ENCODE measurements around the gene CAB39L. TPM values are rescaled to one million over a fixed set of nuclear protein-coding genes. Genes with fewer than 3 reads are reported as not detected.

Gene CAB39L
- total RNA-seq, 2 donors from 2014 or later = 5.3 to 8.6 TPM

- TF ChIP-seq, protein P1, sequence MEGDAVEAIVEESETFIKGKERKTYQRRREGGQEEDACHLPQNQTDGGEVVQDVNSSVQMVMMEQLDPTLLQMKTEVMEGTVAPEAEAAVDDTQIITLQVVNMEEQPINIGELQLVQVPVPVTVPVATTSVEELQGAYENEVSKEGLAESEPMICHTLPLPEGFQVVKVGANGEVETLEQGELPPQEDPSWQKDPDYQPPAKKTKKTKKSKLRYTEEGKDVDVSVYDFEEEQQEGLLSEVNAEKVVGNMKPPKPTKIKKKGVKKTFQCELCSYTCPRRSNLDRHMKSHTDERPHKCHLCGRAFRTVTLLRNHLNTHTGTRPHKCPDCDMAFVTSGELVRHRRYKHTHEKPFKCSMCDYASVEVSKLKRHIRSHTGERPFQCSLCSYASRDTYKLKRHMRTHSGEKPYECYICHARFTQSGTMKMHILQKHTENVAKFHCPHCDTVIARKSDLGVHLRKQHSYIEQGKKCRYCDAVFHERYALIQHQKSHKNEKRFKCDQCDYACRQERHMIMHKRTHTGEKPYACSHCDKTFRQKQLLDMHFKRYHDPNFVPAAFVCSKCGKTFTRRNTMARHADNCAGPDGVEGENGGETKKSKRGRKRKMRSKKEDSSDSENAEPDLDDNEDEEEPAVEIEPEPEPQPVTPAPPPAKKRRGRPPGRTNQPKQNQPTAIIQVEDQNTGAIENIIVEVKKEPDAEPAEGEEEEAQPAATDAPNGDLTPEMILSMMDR (conservative IDR thresholded peaks at IDR 0.05) = no peak
- whole genome bisulfite sequencing, 2 experiments (ENCODE audit: insufficient coverage in 1 of 2, insufficient read length in 1 of 2) = 84 to 96% methylated on average over 3 to 5 of the region's 7 CpGs
- no peak for DNase-seq
- Histone ChIP-seq H3K27me3 (ENCODE audit: control insufficient read depth, insufficient read depth, low read length, poor library complexity, severe bottlenecking) (no peaks in the 10 kb centered on the region), H3K4me1 (ENCODE audit: control insufficient read depth, insufficient read depth, low read length) (no peaks in the 10 kb centered on the region), H3K9ac (ENCODE audit: extremely low read depth, low read length, poor library complexity, severe bottlenecking) (no peak overlapping the region), H3K27ac (ENCODE audit: low read depth, low read length) (no peak overlapping the region), H3K9me3 (ENCODE audit: control insufficient read depth, low read length) (peaks cover 24% of the 10 kb centered on the region), H3K4me3 (ENCODE audit: low read length) (no peak overlapping the region), H3K36me3 (ENCODE audit: control insufficient read depth, insufficient read depth, low read length) (peaks cover 25% of the 10 kb centered on the region)
- Mint-ChIP-seq H3K27ac (no peak overlapping the region), H3K9me3 (peaks cover 18% of the 10 kb centered on the region), H3K4me3 (no peak overlapping the region), H3K4me1 (no peaks in the 10 kb centered on the region), H3K27me3 (ENCODE audit: insufficient read depth) (no peaks in the 10 kb centered on the region), H3K36me3 (ENCODE audit: low read depth) (peaks cover 30% of the 10 kb centered on the region)
These were observed 13.4 kb upstream of the CAB39L start for GRCh38 chr13:49457221-49457620.

- no peaks in the 10 kb centered on the region for H3K4me1 Mint-ChIP-seq
- H3K9ac ChIP-seq (ENCODE audit: extremely low read depth, low read length, poor library complexity, severe bottlenecking) = no peak overlapping the region
- no peaks in the 10 kb centered on the region for H3K4me1 ChIP-seq (ENCODE audit: control insufficient read depth, insufficient read depth, low read length)
- H3K27me3 ChIP-seq (ENCODE audit: control insufficient read depth, insufficient read depth, low read length, poor library complexity, severe bottlenecking) = no peaks in the 10 kb centered on the region
- H3K9me3 Mint-ChIP-seq = peaks cover 8% of the 10 kb centered on the region
- H3K27ac ChIP-seq (ENCODE audit: low read depth, low read length) = no peak overlapping the region
- no peak overlapping the region for H3K4me3 ChIP-seq (ENCODE audit: low read length)
- H3K36me3 Mint-ChIP-seq (ENCODE audit: low read depth) = peaks cover 20% of the 10 kb centered on the region
- H3K36me3 ChIP-seq (ENCODE audit: control insufficient read depth, insufficient read depth, low read length) = peaks cover 14% of the 10 kb centered on the region
- no peak for DNase-seq
- H3K9me3 ChIP-seq (ENCODE audit: control insufficient read depth, low read length) = peaks cover 13% of the 10 kb centered on the region
- H3K27me3 Mint-ChIP-seq (ENCODE audit: insufficient read depth) = no peaks in the 10 kb centered on the region
- 100% methylated on average over 1 of the region's 1 CpG; no CpG with 5 or more reads in 1 of the 2 experiments for WGBS, 2 experiments (ENCODE audit: insufficient coverage in 1 of 2, insufficient read length in 1 of 2)
- TF ChIP-seq, protein P1 (conservative IDR thresholded peaks at IDR 0.05) = no peak
- no peak overlapping the region for H3K4me3 Mint-ChIP-seq
- no peak overlapping the region for H3K27ac Mint-ChIP-seq
These were observed 12.3 kb upstream of the CAB39L start for GRCh38 chr13:49456156-49456555.

DNA sequence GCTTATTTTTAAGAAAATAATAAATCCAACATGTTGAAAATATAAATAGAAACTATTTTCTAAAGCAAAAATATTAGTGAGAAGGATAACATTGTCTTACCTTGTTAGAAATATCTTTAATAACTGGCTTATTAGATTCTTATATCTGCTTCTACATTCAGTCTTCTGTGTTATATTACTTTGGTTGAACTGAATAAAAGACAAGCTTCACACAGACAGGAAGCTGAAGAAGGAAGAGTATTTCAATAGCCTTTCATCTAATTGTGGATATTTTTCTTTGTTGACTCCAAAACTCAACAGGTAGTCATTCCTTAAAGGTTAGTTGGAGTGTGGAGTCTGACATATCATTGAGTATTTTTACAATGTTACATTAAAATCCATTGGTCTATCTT lies 11.1 kb upstream of the CAB39L start:
- no peaks in the 10 kb centered on the region for H3K9me3 Mint-ChIP-seq
- H3K36me3 ChIP-seq (ENCODE audit: control insufficient read depth, insufficient read depth, low read length) = peaks cover 2% of the 10 kb centered on the region
- TF ChIP-seq, protein P1 (conservative IDR thresholded peaks at IDR 0.05) = no peak
- no peak overlapping the region for H3K27ac ChIP-seq (ENCODE audit: low read depth, low read length)
- DNase-seq = no peak
- no peak overlapping the region for H3K4me3 ChIP-seq (ENCODE audit: low read length)
- H3K4me1 ChIP-seq (ENCODE audit: control insufficient read depth, insufficient read depth, low read length) = no peaks in the 10 kb centered on the region
- H3K4me3 Mint-ChIP-seq = no peak overlapping the region
- H3K4me1 Mint-ChIP-seq = no peaks in the 10 kb centered on the region
- no peak overlapping the region for H3K9ac ChIP-seq (ENCODE audit: extremely low read depth, low read length, poor library complexity, severe bottlenecking)
- H3K27me3 ChIP-seq (ENCODE audit: control insufficient read depth, insufficient read depth, low read length, poor library complexity, severe bottlenecking) = no peaks in the 10 kb centered on the region
- H3K27me3 Mint-ChIP-seq (ENCODE audit: insufficient read depth) = no peaks in the 10 kb centered on the region
- H3K9me3 ChIP-seq (ENCODE audit: control insufficient read depth, low read length) = peaks cover 2% of the 10 kb centered on the region
- peaks cover 8% of the 10 kb centered on the region for H3K36me3 Mint-ChIP-seq (ENCODE audit: low read depth)
- no peak overlapping the region for H3K27ac Mint-ChIP-seq
